Parathyroid adenoma (tissue), 2 donors: ENCODE results near the gene SPEM3.
A peak's percentile ranks its signal among the peaks of the same experiment; 100 is the strongest.

Experiments used
- H2AFZ ChIP-seq: fragments of 300-600 bp; sonication (generic); one replicate; pipeline ENCODE4 v1.7.0; 2017; ENCODE audit warnings: antibody characterized with exemption, mild to moderate bottlenecking
- H3K27ac ChIP-seq: fragments of 300-600 bp; sonication (generic); one replicate; pipeline ENCODE4 v1.7.0; 2017
- H3K27me3 ChIP-seq: fragments of 300-600 bp; sonication (generic); one replicate; pipeline ENCODE4 v1.7.0; 2017; ENCODE audit warnings: low read length; ENCODE audit not compliant: control insufficient read depth, insufficient read depth
- H3K36me3 ChIP-seq: fragments of 300-600 bp; sonication (generic); one replicate; pipeline ENCODE4 v1.7.0; 2017; ENCODE audit warnings: low read length; ENCODE audit not compliant: control insufficient read depth, insufficient read depth
- H3K4me1 ChIP-seq: fragments of 300-600 bp; sonication (generic); one replicate; pipeline ENCODE4 v1.7.0; 2017; ENCODE audit warnings: control low read depth
- H3K4me2 ChIP-seq: fragments of 300-600 bp; sonication (generic); one replicate; pipeline ENCODE4 v1.7.0; 2017; ENCODE audit warnings: low read length
- H3K4me3 ChIP-seq: fragments of 300-600 bp; sonication (generic); one replicate; pipeline ENCODE4 v1.7.0; 2017; ENCODE audit warnings: low read depth, low read length
- H3K79me2 ChIP-seq: fragments of 300-600 bp; sonication (generic); one replicate; pipeline ENCODE4 v1.7.0; 2017; ENCODE audit warnings: control low read depth
- H3K9ac ChIP-seq: fragments of 300-600 bp; sonication (generic); one replicate; pipeline ENCODE4 v1.7.0; 2017; ENCODE audit warnings: mild to moderate bottlenecking
- H3K9me3 ChIP-seq: fragments of 300-600 bp; sonication (generic); one replicate; pipeline ENCODE4 v1.7.0; 2017; ENCODE audit warnings: low read length; ENCODE audit not compliant: control insufficient read depth
- CTCF ChIP-seq: fragments of 300-600 bp; sonication (generic); IDR thresholded peaks from one replicate; pipeline ENCODE4 v1.7.0; 2017; ENCODE audit warnings: antibody characterized with exemption, mild to moderate bottlenecking
- donor health status: primary hyperparathyroidism.

Gene SPEM3

GRCh38 chr17:7444682-7445618 lies 16.3 kb downstream of the SPEM3 start, which contains the start of gene CHRNB1:
TSS of gene CHRNB1 (plus strand) at chr17:7445061. CDS start at chr17:7445128, 67 bp downstream.
- H2AFZ ChIP-seq = peak within 1 kb of the TSS; percentile 87
- peak within 1 kb of the TSS; percentile 92 for H3K4me2 ChIP-seq
- H3K36me3 ChIP-seq = no peaks in the 10 kb centered on the region
- H3K9ac ChIP-seq = no peak within 1 kb of the TSS
- no peaks in the 10 kb centered on the region for H3K27me3 ChIP-seq
- peaks cover 12% of the 10 kb centered on the region for H3K4me1 ChIP-seq
- TF ChIP-seq CTCF = peak; percentile 17
- H3K27ac ChIP-seq = peak within 1 kb of the TSS; percentile 3
- H3K4me3 ChIP-seq = peak within 1 kb of the TSS; percentile 78
- H3K9me3 ChIP-seq = no peaks in the 10 kb centered on the region
- H3K79me2 ChIP-seq = no peaks in the 10 kb centered on the region

GRCh38 chr17:7445619-7445968 lies 16.9 kb downstream of the SPEM3 start:
- Histone ChIP-seq H2AFZ (peak overlapping the region; percentile 87), H3K4me2 (peak overlapping the region; percentile 92), H3K9me3 (no peaks in the 10 kb centered on the region), H3K27me3 (no peaks in the 10 kb centered on the region), H3K9ac (no peak overlapping the region), H3K36me3 (no peaks in the 10 kb centered on the region), H3K27ac (peak overlapping the region; percentile 3), H3K4me3 (peak overlapping the region; percentile 78), H3K4me1 (peaks cover 15% of the 10 kb centered on the region), H3K79me2 (no peaks in the 10 kb centered on the region)
- TF ChIP-seq CTCF = no peak

GRCh38 chr17:7448461-7448860 lies 19.8 kb downstream of the SPEM3 start:
- H3K27ac ChIP-seq = no peak overlapping the region
- H3K4me2 ChIP-seq = no peak overlapping the region
- no peaks in the 10 kb centered on the region for H3K27me3 ChIP-seq
- H3K79me2 ChIP-seq = no peaks in the 10 kb centered on the region
- no peaks in the 10 kb centered on the region for H3K9me3 ChIP-seq
- no peaks in the 10 kb centered on the region for H3K36me3 ChIP-seq
- no peak for TF ChIP-seq CTCF
- H2AFZ ChIP-seq = no peak overlapping the region
- no peak overlapping the region for H3K4me3 ChIP-seq
- H3K9ac ChIP-seq = no peak overlapping the region
- H3K4me1 ChIP-seq = peaks cover 12% of the 10 kb centered on the region

- H2AFZ ChIP-seq = no peak overlapping the region
- TF ChIP-seq CTCF = no peak
- no peak overlapping the region for H3K4me2 ChIP-seq
- peaks cover 26% of the 10 kb centered on the region for H3K79me2 ChIP-seq
- H3K27me3 ChIP-seq = no peaks in the 10 kb centered on the region
- peak overlapping the region; percentile 33 for H3K27ac ChIP-seq
- H3K4me1 ChIP-seq = no peaks in the 10 kb centered on the region
- no peak overlapping the region for H3K4me3 ChIP-seq
- no peak overlapping the region for H3K9ac ChIP-seq
- H3K36me3 ChIP-seq = no peaks in the 10 kb centered on the region
- no peaks in the 10 kb centered on the region for H3K9me3 ChIP-seq
These were observed 31.4 kb downstream of the SPEM3 start for GRCh38 chr17:7459961-7460545.
